ENCODE measurements around the gene CCDC90B. TPM values are rescaled to one million over a fixed set of nuclear protein-coding genes. Genes with fewer than 3 reads are reported as not detected.
"Not testable (repeated sequence)": the region's sequence is repeated elsewhere in the genome, so short reads cannot be mapped to it uniquely, and the experiment has no call there.

Gene CCDC90B
- total and polyA plus RNA-seq, 4 donors, result 18.8 to 40.5 (median 28.1) TPM

GRCh38 chr11:83317757-83318690 lies 31.9 kb upstream of the CCDC90B start:
- DNase-seq (ENCODE audit: low spot score), result no peak
- Histone ChIP-seq H3K36me3 (ENCODE audit: control insufficient read depth in 4 of 4, insufficient read depth in 3 of 4, low read depth in 1 of 4, low read length in 3 of 4) (no peaks in the 10 kb centered on the region), H3K9me3 (ENCODE audit: control insufficient read depth in 4 of 4, low read length in 3 of 4) (no peaks in the 10 kb centered on the region), H3K27ac (ENCODE audit: low read depth in 1 of 2, low read length in 2 of 2) (no peak overlapping the region), H3K4me1 (ENCODE audit: control insufficient read depth in 4 of 4, insufficient read depth in 4 of 4, low read length in 3 of 4) (no peaks in the 10 kb centered on the region), H3K27me3 (ENCODE audit: control insufficient read depth in 4 of 4, insufficient read depth in 4 of 4, low read length in 3 of 4) (no peaks in the 10 kb centered on the region), H3K9ac (ENCODE audit: low read depth in 1 of 2, low read length in 2 of 2) (no peak overlapping the region), H3K4me3 (ENCODE audit: low read depth in 1 of 3, low read length in 3 of 3) (no peak overlapping the region)
- WGBS, result 87% methylated on average over 8 of the region's 8 CpGs
- TF ChIP-seq ATF3 (IDR thresholded peaks at IDR 0.05), result no peak

GRCh38 chr11:83316897-83317268 lies 30.7 kb upstream of the CCDC90B start:
- not testable (repeated sequence) for H3K27ac ChIP-seq (ENCODE audit: low read depth in 1 of 2, low read length in 2 of 2); H3K4me3 ChIP-seq (ENCODE audit: low read depth in 1 of 3, low read length in 3 of 3); H3K9me3 ChIP-seq (ENCODE audit: control insufficient read depth in 4 of 4, low read length in 3 of 4); H3K9ac ChIP-seq (ENCODE audit: low read depth in 1 of 2, low read length in 2 of 2); DNase-seq (ENCODE audit: low spot score); H3K4me1 ChIP-seq (ENCODE audit: control insufficient read depth in 4 of 4, insufficient read depth in 4 of 4, low read length in 3 of 4); H3K27me3 ChIP-seq (ENCODE audit: control insufficient read depth in 4 of 4, insufficient read depth in 4 of 4, low read length in 3 of 4); H3K36me3 ChIP-seq (ENCODE audit: control insufficient read depth in 4 of 4, insufficient read depth in 3 of 4, low read depth in 1 of 4, low read length in 3 of 4)
- 97% methylated on average over 31 of the region's 31 CpGs for WGBS

- DNase-seq (ENCODE audit: low spot score); H3K9ac ChIP-seq (ENCODE audit: low read depth in 1 of 2, low read length in 2 of 2); H3K4me3 ChIP-seq (ENCODE audit: low read depth in 1 of 3, low read length in 3 of 3); H3K27ac ChIP-seq (ENCODE audit: low read depth in 1 of 2, low read length in 2 of 2); H3K36me3 ChIP-seq (ENCODE audit: control insufficient read depth in 4 of 4, insufficient read depth in 3 of 4, low read depth in 1 of 4, low read length in 3 of 4); H3K27me3 ChIP-seq (ENCODE audit: control insufficient read depth in 4 of 4, insufficient read depth in 4 of 4, low read length in 3 of 4); H3K4me1 ChIP-seq (ENCODE audit: control insufficient read depth in 4 of 4, insufficient read depth in 4 of 4, low read length in 3 of 4); H3K9me3 ChIP-seq (ENCODE audit: control insufficient read depth in 4 of 4, low read length in 3 of 4): not testable (repeated sequence)
- WGBS, result 95% methylated on average over 59 of the region's 59 CpGs
These were observed 30.2 kb upstream of the CCDC90B start for GRCh38 chr11:83316143-83316896.

- no peaks in the 10 kb centered on the region for H3K27me3 ChIP-seq (ENCODE audit: control insufficient read depth in 4 of 4, insufficient read depth in 4 of 4, low read length in 3 of 4)
- H3K9ac ChIP-seq (ENCODE audit: low read depth in 1 of 2, low read length in 2 of 2), result no peak overlapping the region
- H3K9me3 ChIP-seq (ENCODE audit: control insufficient read depth in 4 of 4, low read length in 3 of 4), result no peaks in the 10 kb centered on the region
- no peaks in the 10 kb centered on the region for H3K36me3 ChIP-seq (ENCODE audit: control insufficient read depth in 4 of 4, insufficient read depth in 3 of 4, low read depth in 1 of 4, low read length in 3 of 4)
- DNase-seq (ENCODE audit: low spot score), result no peak
- TF ChIP-seq RAD21 (IDR thresholded peaks at IDR 0.05) (no peak), EGR1 (IDR thresholded peaks at IDR 0.05; ENCODE audit: low read depth in 2 of 2) (no peak), YY1 (IDR thresholded peaks at IDR 0.05) (no peak), ZBTB33 (IDR thresholded peaks at IDR 0.05) (no peak), GABPA (IDR thresholded peaks at IDR 0.05 in 1 of 2, conservative IDR thresholded peaks at IDR 0.05 in 1 of 2) (no peak), ATF3 (IDR thresholded peaks at IDR 0.05) (no peak), RXRA (IDR thresholded peaks at IDR 0.05) (no peak)
- H3K4me1 ChIP-seq (ENCODE audit: control insufficient read depth in 4 of 4, insufficient read depth in 4 of 4, low read length in 3 of 4), result no peaks in the 10 kb centered on the region
- H3K27ac ChIP-seq (ENCODE audit: low read depth in 1 of 2, low read length in 2 of 2), result no peak overlapping the region
- no peak overlapping the region for H3K4me3 ChIP-seq (ENCODE audit: low read depth in 1 of 3, low read length in 3 of 3)
These were observed 26.3 kb upstream of the CCDC90B start for GRCh38 chr11:83312430-83312829.

Measured in liver (tissue), 9 donors.